ENCODE measurements around the gene HIVEP3.

Gene HIVEP3

GRCh38 chr1:41943717-41944116, 25.0 kb upstream of the HIVEP3 start:
- H3K4me3 ChIP-seq (ENCODE audit: low read depth, low read length) = no peak overlapping the region
- DNase-seq (ENCODE audit: low read depth) = no peak
- TF ChIP-seq CTCF (IDR thresholded peaks at IDR 0.05; ENCODE audit: low read depth, low read length) (no peak), POLR2A (IDR thresholded peaks at IDR 0.05; ENCODE audit: extremely low read depth, insufficient read length) (no peak), MYC (IDR thresholded peaks at IDR 0.05; ENCODE audit: low read depth, low read length) (no peak), MAX (IDR thresholded peaks at IDR 0.05; ENCODE audit: low read depth, low read length) (no peak)

GRCh38 chr1:41942278-41942677, 23.6 kb upstream of the HIVEP3 start:
- H3K4me3 ChIP-seq (ENCODE audit: low read depth, low read length) = no peak overlapping the region
- TF ChIP-seq CTCF (IDR thresholded peaks at IDR 0.05; ENCODE audit: low read depth, low read length) = no peak
- no peak for TF ChIP-seq MYC (IDR thresholded peaks at IDR 0.05; ENCODE audit: low read depth, low read length)
- TF ChIP-seq MAX (IDR thresholded peaks at IDR 0.05; ENCODE audit: low read depth, low read length) = no peak
- no peak for TF ChIP-seq POLR2A (IDR thresholded peaks at IDR 0.05; ENCODE audit: extremely low read depth, insufficient read length)
- no peak for DNase-seq (ENCODE audit: low read depth)

GRCh38 chr1:41941381-41941780, 22.7 kb upstream of the HIVEP3 start:
- TF ChIP-seq CTCF (IDR thresholded peaks at IDR 0.05; ENCODE audit: low read depth, low read length) (no peak), MYC (IDR thresholded peaks at IDR 0.05; ENCODE audit: low read depth, low read length) (no peak), MAX (IDR thresholded peaks at IDR 0.05; ENCODE audit: low read depth, low read length) (no peak), POLR2A (IDR thresholded peaks at IDR 0.05; ENCODE audit: extremely low read depth, insufficient read length) (no peak)
- H3K4me3 ChIP-seq (ENCODE audit: low read depth, low read length) = no peak overlapping the region
- DNase-seq (ENCODE audit: low read depth) = no peak

GRCh38 chr1:41939194-41939593, 20.5 kb upstream of the HIVEP3 start:
- TF ChIP-seq MAX (IDR thresholded peaks at IDR 0.05; ENCODE audit: low read depth, low read length) = no peak
- no peak for TF ChIP-seq MYC (IDR thresholded peaks at IDR 0.05; ENCODE audit: low read depth, low read length)
- no peak for TF ChIP-seq POLR2A (IDR thresholded peaks at IDR 0.05; ENCODE audit: extremely low read depth, insufficient read length)
- no peak for TF ChIP-seq CTCF (IDR thresholded peaks at IDR 0.05; ENCODE audit: low read depth, low read length)
- DNase-seq (ENCODE audit: low read depth) = no peak
- H3K4me3 ChIP-seq (ENCODE audit: low read depth, low read length) = no peak overlapping the region

- no peak overlapping the region for H3K4me3 ChIP-seq (ENCODE audit: low read depth, low read length)
- TF ChIP-seq MAX (IDR thresholded peaks at IDR 0.05; ENCODE audit: low read depth, low read length) = no peak
- no peak for TF ChIP-seq CTCF (IDR thresholded peaks at IDR 0.05; ENCODE audit: low read depth, low read length)
- no peak for TF ChIP-seq MYC (IDR thresholded peaks at IDR 0.05; ENCODE audit: low read depth, low read length)
- no peak for TF ChIP-seq POLR2A (IDR thresholded peaks at IDR 0.05; ENCODE audit: extremely low read depth, insufficient read length)
- DNase-seq (ENCODE audit: low read depth) = no peak
Measured at GRCh38 chr1:41936107-41936506, 17.4 kb upstream of the HIVEP3 start.

- DNase-seq (ENCODE audit: low read depth) = no peak
- TF ChIP-seq CTCF (IDR thresholded peaks at IDR 0.05; ENCODE audit: low read depth, low read length) = no peak
- no peak for TF ChIP-seq MAX (IDR thresholded peaks at IDR 0.05; ENCODE audit: low read depth, low read length)
- TF ChIP-seq MYC (IDR thresholded peaks at IDR 0.05; ENCODE audit: low read depth, low read length) = no peak
- no peak for TF ChIP-seq POLR2A (IDR thresholded peaks at IDR 0.05; ENCODE audit: extremely low read depth, insufficient read length)
Measured at GRCh38 chr1:41935226-41935625, 16.5 kb upstream of the HIVEP3 start.

More at GRCh38 chr1:41935226-41935625, 16.5 kb upstream of the HIVEP3 start:
- no peak overlapping the region for H3K4me3 ChIP-seq (ENCODE audit: low read depth, low read length)
